Stimulated activated naive CD4-positive, alpha-beta T cell (primary cell): ENCODE measurements around the gene INPP5E.
"Not testable (repeated sequence)": the region's sequence is repeated elsewhere in the genome, so short reads cannot be mapped to it uniquely, and the experiment has no call there.

Experiments used
- DNase-seq, 6 experiments: peaks; one replicate each; lab custom pipeline; 2025; lab: John Stamatoyannopoulos, UW

The INPP5E gene

GRCh38 chr9:136429683-136430491 lies 9.8 kb downstream of the INPP5E start:
- no peak for DNase-seq

- no peak for DNase-seq
Measured at GRCh38 chr9:136429075-136429628, 10.5 kb downstream of the INPP5E start.

- DNase-seq = no peak
Measured at GRCh38 chr9:136426787-136427186, 12.9 kb downstream of the INPP5E start.

GRCh38 chr9:136425367-136425766 lies 14.3 kb downstream of the INPP5E start:
- not testable (repeated sequence) for DNase-seq

- no peak for DNase-seq
Measured at GRCh38 chr9:136424750-136425362, 14.8 kb downstream of the INPP5E start.

GRCh38 chr9:136423432-136424146 lies 16.1 kb downstream of the INPP5E start:
- no peak for DNase-seq

GRCh38 chr9:136422876-136423275 lies 16.8 kb downstream of the INPP5E start:
- no peak for DNase-seq

- DNase-seq = no peak
Measured at GRCh38 chr9:136421791-136422190, 17.9 kb downstream of the INPP5E start.

- DNase-seq = no peak
Measured at GRCh38 chr9:136419092-136419420, 20.6 kb downstream of the INPP5E start.

GRCh38 chr9:136418182-136419091 lies 21.2 kb downstream of the INPP5E start:
- no peak for DNase-seq

GRCh38 chr9:136416914-136417313 lies 22.7 kb downstream of the INPP5E start:
- DNase-seq = no peak

- DNase-seq = no peak
Measured at GRCh38 chr9:136416427-136416826, 23.2 kb downstream of the INPP5E start.

- DNase-seq = no peak
Measured at GRCh38 chr9:136412962-136413361, 26.7 kb downstream of the INPP5E start.

- no peak for DNase-seq
Measured at GRCh38 chr9:136411378-136411777, 28.3 kb downstream of the INPP5E start.

GRCh38 chr9:136410500-136411287 lies 29.0 kb downstream of the INPP5E start, which contains the start of the genes ENTR1 and PMPCA:
Gene ENTR1 (minus strand): TSS chr9:136410614. CDS start chr9:136410397, 217 bp downstream.
Gene PMPCA (plus strand): TSS chr9:136410658. CDS start chr9:136410669, 11 bp downstream.
- DNase-seq = peak; percentile 84 to 94 (median 91)

- DNase-seq = peak in 4 of 6 experiments; percentile 6 to 39 (median 15)
Measured at GRCh38 chr9:136409557-136410455, 29.8 kb downstream of the INPP5E start.

- DNase-seq = no peak
Measured at GRCh38 chr9:136407911-136408310, 31.7 kb downstream of the INPP5E start.

- not testable (repeated sequence) for DNase-seq
Measured at GRCh38 chr9:136407061-136407460, 32.6 kb downstream of the INPP5E start.

- DNase-seq = not testable (repeated sequence)
Measured at GRCh38 chr9:136405904-136406303, 33.7 kb downstream of the INPP5E start.
